Measurements from ENCODE around the gene GALNT7.

GRCh38 chr4:173169178-173169427 is 492 bp downstream of the GALNT7 start:
- TF ChIP-seq CTCF (IDR thresholded peaks at IDR 0.05) (no peak), POLR2A (IDR thresholded peaks at IDR 0.05) (no peak)

Measured in heart left ventricle (tissue), 13 donors.